HG02943 (cell line): ENCODE results near the gene ANO2.

Experiments
- ATAC-seq: cut with Tn5 transposase; IDR thresholded peaks from one replicate; pipeline ENCODE4 v1.9.1; 2021; ENCODE audit warnings: mild to moderate bottlenecking, low read depth, moderate library complexity; ENCODE audit not compliant: unreplicated experiment

Gene ANO2

GRCh38 chr12:5784462-5785130 lies 160.5 kb downstream of the ANO2 start:
- ATAC-seq = no peak

DNA sequence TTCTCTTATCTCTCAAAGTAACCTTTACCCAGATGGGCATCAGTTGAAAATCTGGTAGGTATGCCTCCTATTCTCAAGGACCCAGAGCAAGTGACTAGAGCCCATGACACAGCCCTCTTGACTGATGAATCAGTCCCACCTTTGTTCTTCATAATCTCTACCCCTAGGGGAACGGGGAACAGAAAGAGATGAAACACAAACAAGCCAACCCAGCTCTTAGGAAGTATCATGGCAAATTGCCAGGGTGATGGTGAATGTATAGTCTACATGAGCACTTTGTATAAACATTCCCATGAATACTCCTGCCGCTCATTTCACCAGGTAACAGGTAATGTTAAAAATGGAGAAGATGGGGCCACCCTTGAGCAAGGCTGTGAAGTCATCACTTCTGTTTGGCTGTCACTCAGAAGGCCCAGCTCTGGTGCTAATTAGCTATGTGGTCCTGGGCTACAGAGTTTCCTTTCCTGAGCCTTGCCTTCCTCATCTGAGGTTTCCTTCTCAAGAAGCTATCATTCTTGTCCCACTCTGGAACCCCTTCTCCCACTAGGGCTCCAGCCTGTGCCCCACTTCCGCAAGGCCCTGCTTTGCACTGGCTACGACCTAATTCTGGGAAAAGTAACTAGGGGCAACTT lies 161.7 kb downstream of the ANO2 start:
- ATAC-seq = no peak

DNA sequence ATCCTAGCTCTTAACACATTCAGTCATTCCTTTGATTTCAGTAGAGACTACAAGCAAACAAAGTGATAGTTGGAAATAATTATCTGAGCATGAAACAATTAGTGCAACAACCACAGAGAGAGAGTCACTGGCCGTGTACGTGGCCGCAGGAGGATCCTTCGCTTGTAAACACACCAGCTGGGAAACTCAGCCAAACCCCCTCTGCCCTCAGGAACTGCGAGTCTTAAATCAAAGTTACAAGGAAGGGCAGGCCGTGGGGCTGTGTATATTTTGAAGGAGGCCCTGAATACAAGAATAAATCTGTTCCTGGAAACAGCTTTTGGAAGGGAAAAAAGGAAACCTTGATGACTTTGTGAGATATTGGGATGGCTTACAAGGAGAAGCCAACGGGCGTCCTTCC lies 164.5 kb downstream of the ANO2 start:
- ATAC-seq = no peak

DNA sequence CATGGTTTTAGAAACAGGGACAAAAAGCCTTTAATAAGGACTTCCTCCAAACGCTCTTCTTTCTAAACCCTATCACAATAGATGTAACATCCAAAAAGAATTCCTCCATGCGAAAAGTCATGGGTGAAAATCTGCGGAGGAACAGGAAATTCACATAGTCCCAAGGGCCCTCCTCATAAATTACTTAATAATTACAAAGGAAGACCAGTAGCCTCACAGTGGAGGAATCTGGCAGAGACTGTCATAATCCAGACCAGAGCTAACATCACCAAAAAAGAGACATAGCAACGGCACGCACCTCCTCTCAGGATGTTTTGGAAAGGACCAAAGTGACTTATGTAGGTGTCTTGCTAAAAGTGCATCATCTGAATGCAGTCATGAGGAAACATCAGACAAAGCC lies 165.7 kb downstream of the ANO2 start:
- ATAC-seq = no peak

- no peak for ATAC-seq
Measured at GRCh38 chr12:5778821-5779220, 166.2 kb downstream of the ANO2 start.

DNA sequence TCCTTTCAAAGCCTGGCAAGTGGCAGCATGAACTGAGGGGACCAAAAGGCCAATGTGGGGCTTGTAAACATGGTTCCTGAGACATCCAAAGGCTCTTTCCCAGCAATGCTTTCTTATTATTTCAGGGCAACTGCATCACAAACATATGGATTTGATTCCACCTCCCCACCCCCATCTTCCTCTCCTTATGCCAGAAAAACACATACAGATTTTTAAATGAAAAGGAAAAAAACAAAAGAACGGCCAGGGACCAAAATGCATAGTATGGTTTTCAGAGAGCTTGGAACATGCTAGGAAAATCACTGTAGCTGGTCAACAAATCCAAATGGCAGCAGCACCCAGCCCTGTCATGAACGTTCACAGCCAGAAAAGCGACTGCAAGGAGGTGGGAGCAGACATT lies 167.6 kb downstream of the ANO2 start:
- no peak for ATAC-seq

DNA sequence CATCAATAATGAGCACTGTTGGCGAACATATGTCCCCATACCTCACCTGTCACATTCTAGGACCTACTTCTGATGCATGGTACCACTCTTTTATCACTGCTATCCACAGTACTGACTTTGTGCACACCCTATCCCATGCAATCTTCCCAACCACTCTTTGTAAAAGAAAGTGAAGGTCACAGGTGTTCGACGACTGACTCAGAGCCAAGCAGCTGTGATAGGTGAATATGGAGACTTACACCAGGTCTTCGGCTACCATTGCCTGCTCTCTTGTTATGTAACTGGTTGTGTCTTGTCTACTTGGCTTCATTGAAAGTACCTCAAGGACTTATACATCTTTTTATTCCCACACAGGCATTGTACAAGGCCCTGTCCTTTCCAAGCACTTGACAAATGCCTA lies 169.0 kb downstream of the ANO2 start:
- ATAC-seq = no peak

DNA sequence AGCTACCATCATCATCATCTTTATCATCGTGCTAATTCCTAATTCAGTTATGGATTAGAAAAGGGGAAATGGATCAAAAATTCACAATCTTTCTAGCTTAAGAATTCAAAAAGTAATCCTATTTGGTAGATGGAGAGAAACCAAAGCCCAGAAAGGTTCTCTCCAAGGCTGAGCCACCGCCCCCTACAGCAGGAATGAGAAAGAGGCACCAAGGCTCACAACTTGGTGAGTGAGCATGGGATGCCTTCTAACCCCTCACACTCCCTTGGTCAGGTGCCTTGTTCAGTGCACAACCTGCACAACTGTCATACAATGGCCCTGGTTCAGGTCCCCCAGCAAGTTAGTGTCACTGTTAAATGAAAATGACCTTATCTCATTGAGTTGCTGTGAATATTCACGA lies 171.5 kb downstream of the ANO2 start:
- ATAC-seq = no peak

GRCh38 chr12:5771756-5772155 lies 173.3 kb downstream of the ANO2 start:
- ATAC-seq = no peak

DNA sequence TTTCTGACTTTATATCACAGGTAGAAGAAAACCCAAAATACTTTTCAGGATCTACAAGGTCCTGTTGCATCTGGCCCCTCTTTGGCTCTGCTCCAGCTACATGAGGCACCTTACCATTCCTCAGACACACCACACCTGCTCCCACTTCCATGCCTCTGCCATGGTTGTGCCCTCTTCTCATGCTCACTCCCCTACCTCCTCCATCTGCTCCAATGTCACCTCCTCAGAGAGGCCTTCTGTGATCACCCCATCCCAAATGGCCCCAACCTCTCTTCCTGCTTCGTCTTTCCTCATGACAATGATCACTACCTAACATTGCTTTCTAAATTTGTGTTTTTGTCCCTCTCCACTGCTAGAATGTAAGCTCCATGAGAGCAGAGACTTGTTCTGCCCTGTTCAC lies 174.3 kb downstream of the ANO2 start:
- ATAC-seq = no peak

DNA sequence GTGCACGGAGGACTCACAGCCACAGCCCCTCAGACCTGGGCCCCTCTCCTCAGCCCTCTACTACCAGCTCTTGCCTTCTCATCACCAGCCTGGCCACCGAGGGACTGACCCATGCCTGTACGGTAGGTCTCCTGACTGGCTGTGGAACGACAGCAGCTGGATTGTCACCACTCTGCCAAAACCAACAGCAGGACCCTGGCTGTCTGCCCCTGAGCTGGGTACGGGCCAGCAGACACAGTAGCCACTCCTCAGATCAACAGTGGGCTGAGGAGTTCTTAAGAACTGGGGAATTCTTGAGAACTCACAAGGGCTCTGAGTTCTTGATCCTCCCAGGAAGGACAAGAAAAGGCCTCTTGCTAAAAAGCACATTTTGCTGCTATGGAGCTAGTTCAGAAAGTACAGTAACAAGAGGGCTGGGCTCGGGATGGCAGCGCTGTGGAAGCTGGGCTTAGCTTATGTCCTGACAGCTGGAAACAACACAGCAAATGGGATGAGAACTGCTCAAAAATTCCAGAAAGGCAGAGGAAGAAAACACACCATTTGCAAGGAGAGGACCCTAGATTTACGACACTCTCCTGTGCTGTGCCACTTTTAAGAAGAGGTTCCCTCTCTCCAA lies 176.4 kb downstream of the ANO2 start:
- ATAC-seq = no peak

DNA sequence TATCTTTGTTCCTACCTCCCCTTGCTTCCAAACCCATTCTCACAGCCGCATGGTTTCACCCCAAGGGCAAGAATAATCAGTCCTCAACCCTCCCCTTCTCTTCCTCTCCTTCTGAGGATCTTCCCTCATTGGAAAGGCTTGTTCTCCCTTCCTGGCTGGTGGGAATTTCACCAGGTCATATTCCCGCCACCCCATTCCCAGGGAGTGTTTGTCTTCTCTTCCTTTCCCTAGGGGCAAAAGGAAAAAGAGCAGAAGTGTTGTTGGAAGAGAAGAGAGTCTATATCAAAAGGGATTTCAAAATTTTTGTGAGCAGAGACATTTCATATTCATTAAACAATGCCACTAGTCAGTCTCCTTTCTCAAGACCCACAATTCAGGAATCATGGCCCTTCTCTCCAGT lies 176.9 kb downstream of the ANO2 start:
- ATAC-seq = no peak

DNA sequence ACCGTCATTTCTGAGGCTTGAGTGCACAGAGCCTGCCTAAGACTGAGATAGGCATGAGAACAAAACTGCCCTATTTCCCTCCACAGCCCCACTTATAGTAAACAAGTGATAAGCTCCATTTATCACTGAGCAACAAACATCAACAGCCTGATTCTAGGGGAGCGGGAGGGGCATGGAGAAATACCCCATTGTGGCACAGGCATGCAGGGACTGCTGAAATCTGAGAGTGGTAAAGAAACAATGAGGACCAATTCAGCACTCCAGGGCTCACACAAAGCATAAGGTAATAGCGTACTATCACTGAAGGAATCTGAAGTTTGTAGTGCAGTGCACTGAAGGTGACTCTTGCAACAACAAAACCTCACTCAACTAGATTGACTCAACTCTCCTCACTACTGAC lies 186.7 kb downstream of the ANO2 start:
- no peak for ATAC-seq

DNA sequence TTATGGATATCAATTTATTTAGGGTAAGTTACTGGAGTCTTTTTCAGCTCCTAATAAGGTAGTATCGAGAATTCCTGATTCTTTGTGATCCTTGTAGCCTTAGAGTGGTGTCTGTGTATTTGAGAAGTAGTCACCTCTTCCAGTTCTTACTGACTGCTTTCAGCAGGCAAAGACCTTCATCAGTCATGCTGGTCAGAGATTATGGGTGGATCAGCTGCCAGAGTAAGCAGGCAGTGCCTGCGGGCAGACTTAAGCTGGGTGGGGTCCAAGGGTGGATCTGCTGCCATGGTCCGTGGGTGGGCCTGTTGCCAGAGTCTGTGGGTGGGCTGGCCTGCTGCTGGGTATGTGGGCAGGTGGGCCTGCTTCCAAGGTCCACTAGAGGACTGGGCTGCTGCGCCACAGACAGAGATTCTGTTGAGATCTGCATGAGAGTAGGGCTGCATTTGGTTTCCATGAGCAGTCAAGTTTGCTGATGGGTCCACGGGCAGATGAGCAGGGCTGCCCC lies 188.7 kb downstream of the ANO2 start:
- no peak for ATAC-seq

DNA sequence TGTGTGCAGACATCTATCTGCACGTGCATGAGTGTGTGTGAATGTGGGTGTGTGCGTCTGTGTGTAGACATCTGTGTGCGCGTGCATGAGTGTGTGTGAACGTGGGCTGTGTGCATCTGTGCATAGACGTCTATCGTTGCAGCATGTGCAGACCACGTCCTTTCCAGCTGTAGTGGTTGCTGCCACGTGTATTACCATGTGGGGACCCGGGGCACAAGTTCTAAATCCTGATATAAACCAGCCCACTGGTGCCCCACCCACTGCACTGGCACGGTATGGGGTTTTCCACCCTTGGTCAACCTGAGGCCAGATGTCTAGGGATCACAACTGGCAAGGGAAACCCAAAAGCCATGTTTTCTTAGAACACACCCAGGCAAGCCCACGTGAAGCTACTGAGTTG lies 197.0 kb downstream of the ANO2 start:
- ATAC-seq = no peak

DNA sequence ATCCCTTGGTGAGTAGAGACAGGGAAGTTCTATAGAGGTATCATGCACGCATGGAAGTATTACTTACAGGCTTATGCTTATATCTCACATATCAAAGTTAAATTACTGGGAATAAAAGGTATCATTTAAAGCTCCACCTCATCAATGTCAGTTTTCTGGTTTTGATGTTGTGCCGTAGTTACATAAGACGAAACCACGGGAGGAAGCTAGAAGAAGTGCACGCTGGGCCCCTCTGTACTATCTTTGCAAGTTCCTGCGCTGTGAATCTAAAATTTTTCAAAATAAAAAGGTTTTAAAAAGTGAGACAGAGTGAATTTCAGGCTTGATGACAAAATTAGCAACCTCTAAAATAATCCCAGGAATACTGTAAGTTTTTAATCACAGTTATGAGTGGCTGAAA lies 198.1 kb downstream of the ANO2 start:
- ATAC-seq = no peak

DNA sequence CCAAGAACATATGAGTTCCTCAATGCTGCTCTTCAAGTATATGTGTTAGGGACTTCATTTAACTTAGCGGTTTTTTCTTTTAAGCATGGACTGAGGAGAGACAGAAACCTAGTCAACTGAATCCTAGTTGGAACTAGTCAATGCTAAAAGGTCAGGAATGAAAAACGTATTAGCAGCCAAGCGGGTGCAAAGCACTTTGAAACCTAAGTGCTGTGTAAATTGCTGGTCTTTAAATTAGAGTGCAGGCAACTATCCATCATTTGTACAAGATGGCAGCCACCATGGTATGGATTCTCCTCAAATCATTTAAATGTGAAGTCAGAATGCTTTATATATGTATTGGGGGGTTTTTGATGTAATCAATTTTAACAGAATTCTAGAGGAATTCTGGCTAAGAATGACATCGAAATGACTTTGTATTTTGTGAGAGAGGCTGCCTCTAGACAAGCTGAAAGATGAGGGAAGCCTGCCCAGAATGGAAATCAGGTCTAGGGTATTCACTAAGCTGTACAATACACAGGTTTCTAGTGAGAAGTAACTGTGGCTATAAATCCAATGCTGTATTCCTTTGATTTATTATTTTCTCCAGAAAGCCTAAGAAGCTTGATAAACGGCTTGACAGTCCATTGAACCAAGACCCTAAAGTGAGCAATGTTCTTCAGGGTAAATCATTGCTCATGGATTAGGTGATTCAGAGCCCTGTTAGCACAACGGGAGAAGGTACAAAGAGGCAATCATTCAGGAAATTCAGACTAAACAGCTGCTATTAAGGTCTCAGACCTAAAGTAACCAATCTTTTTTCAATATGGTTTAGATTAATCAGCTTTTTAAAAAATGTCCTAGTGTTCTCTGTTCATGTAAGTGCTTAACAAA lies 198.8 kb downstream of the ANO2 start:
- ATAC-seq = no peak

DNA sequence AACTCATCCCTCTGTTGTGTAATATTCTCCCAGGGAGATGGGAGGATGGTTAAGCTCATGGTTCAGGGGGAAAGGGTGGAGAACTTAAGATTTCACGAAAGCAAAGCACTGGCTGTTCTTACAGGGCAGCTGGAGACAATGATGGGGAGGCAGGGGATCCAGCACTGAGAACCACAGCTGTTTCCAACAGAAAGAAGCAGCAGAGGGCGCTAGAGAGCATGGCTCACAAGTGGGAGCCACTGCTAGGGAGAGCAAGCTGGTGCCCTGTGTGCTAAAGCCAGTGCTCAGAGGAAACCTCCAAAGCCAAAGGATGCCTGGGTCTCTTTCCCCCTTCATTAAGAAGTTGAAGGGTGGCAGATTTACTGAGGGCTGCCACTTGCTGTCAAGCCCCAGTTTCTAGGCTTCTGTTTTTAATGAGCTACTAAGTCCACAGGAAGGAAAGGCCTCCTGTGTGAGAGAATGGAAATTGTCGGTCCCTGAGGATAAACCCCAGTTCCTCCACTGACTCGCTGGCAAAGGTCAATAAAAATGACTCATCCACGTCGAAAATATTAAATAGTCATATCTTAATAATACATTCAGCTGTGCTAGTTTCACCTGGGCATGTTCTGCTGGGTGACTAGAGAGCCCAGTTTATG lies 199.7 kb downstream of the ANO2 start:
- ATAC-seq = no peak

DNA sequence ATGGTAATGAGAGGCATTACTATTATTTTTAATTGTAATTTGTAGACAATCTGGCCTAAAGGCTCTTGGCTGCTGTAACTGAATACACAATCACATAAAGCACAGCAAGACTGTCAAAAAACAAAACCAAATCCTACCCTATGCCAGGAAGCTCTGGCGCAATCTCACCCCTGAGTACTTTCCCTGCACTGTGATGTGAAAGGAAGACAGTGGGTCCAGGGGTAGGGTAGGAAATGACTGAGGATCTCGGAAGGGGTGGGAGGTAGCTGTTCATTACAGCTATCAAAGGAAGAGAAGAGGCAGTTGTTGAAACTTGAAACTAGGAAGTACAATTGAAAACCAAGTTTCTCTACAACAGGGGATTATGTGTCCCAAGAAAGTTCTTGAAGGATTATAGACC lies 202.8 kb downstream of the ANO2 start:
- ATAC-seq = no peak

DNA sequence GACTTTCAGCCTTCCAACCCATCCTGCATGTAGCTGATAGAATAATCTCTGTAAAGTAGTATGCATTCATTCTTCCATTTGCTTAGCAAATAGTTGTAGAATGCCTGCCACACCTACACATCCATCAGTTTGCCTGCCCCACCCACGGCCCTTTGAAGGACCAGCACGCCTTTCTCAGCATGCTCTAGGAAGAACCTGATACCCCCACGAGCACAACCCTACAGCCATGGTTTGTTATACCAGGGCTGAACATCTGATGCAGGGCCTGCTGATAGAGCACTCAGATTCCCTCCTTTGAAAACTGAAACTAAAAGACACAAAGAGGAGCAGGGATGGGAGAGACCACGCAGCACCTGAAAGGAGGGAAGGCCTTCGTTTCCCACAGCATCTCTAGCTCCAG lies 205.1 kb downstream of the ANO2 start:
- no peak for ATAC-seq

DNA sequence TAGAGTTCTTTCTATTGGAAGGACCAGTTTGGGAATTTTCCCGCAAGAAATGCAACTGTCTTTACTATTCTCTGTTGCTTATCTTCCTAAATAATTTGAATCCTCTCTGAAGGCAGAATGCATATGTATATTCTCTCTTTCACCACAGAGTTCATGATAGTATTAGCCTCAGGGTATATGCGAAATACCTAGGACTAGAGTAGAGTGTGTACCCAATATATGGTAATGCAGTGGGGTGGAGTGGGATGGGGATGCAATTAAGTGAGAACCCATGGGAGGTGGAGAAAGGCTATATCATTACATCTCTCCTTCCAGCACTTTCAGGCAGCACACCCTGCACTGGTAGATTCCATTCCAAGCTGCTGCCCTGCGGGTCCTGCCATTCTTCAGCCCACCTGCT lies 207.3 kb downstream of the ANO2 start:
- ATAC-seq = no peak
